ENCODE measurements around the gene PXDN.
A peak's percentile ranks its signal among the peaks of the same experiment; 100 is the strongest.
"Not testable (repeated sequence)": the region's sequence is repeated elsewhere in the genome, so short reads cannot be mapped to it uniquely, and the experiment has no call there.

The PXDN gene

DNA sequence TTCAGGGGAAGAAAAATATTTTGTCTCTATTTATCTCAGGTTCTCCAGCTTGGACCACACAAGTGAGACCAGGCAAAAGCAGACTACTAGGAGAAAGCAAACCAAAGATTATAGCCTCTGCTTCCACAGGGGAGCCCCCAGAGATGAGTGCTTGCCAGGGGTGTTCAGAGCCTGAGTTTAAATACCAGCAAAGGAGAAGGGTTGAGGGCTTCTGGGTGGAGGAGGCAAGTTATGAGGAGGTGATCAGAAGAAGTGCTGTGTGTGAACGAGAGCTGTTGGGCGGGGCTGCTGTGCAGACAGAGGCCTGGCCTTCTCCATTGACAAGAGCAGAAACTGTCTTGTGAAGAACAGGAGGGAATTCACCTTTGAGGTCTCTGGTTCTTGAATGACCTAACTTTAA is 32.8 kb upstream of the PXDN start:
- DNase-seq (ENCODE audit: low spot score), result no peak

GRCh38 chr2:1775511-1776035 is 31.3 kb upstream of the PXDN start:
- no peak for DNase-seq (ENCODE audit: low spot score)

- DNase-seq (ENCODE audit: low spot score), result no peak
These were observed 30.6 kb upstream of the PXDN start for GRCh38 chr2:1774929-1775328.

DNA sequence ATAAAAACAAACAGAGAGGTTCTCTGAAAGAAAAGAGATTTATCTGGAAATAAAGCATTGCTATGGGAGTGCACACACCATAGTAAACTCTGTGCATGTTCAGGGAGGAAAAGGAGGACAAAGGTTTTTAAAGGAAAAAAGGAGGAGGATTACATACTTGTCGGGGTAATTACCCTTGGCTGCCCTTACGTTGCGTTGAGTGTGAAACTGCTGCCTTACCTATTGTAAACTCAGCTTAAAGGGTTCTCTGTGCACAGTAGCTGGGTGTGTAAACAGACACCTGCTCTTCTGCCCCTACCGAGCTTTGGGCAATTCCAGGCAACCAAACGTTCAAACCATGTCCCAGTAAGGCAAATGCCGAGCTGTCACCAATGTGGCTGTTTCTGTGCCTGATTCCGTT is 29.6 kb upstream of the PXDN start:
- no peak for DNase-seq (ENCODE audit: low spot score)

DNA sequence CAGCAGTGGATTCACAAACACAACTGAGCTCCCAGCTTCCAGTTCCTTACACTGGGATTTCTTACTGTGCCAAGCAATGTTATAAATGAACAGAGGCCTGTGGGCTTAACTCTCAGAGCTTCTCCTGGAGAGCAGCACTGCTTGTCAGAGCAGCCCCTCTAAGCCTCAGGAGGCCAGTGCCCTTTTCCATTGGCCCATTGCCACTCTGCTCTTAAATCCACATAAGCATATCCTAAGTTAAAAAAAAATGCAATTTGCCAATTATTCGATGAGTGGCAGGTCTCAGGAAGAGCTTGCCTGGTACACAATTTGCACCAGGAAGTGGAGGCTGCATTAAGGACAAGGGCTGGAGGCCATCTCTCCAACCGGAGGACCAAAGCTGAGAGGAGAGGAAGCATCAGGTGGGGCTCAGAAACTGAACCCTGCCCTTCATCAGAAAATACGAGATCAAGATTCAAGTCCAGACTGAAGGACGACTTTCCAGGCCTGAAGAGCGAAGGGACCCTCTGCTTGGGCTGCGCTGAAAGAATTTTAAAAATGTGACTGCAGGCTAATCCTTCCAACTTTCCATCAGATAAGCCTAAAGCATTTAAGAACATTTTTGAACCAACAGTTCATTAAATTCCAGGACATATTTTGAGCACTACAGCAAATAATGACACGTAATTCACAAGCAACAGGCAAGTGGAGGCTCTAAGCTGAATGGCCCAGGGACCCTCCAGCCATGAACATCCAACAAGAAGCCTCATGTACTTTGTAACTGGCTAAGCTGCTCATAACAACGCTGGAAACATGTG is 28.4 kb upstream of the PXDN start:
- no peak for DNase-seq (ENCODE audit: low spot score)

- DNase-seq (ENCODE audit: low spot score), result no peak
These were observed 27.4 kb upstream of the PXDN start for GRCh38 chr2:1771626-1772280.

- DNase-seq (ENCODE audit: low spot score), result no peak
These were observed 26.5 kb upstream of the PXDN start for GRCh38 chr2:1770566-1771380.

- peak; percentile 80 for DNase-seq (ENCODE audit: low spot score)
These were observed 25.5 kb upstream of the PXDN start for GRCh38 chr2:1769703-1770422.

DNA sequence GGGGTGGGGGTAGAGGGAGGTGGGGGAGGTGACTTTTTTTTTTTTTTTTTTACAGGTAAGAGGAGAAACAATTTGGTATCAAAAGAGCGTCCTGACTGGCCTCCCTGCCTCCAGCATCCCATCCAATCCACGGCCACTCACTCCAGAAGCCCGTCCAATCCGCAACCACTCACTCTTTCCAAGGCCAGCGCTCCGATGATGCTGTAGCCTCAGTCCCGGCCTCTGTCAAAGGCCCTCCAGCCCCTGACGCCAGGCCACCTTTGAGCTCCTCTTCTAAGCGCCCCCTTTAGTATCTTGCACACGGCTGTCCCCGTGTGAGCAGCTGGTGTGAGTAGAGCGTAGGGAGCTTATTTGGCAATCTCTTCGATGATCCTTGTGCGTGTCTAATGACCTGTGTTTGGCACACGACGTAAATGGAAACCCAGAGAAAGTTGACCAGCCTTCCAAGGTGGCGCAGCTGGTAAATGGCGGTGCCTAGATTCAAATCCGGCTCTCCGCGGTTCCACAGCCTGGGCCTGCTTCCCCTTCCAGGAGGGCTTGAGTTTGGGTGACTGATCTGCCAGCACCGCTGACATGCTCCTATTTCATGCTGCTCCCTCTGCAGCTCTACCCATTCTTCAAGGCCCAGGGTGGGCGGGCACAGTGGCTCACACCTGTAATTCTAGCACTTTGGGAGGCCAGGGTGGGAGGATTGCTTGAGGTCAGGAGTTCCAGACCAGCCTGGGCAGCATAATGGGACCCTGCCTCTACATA is 23.8 kb upstream of the PXDN start:
- no peak for DNase-seq (ENCODE audit: low spot score)

DNA sequence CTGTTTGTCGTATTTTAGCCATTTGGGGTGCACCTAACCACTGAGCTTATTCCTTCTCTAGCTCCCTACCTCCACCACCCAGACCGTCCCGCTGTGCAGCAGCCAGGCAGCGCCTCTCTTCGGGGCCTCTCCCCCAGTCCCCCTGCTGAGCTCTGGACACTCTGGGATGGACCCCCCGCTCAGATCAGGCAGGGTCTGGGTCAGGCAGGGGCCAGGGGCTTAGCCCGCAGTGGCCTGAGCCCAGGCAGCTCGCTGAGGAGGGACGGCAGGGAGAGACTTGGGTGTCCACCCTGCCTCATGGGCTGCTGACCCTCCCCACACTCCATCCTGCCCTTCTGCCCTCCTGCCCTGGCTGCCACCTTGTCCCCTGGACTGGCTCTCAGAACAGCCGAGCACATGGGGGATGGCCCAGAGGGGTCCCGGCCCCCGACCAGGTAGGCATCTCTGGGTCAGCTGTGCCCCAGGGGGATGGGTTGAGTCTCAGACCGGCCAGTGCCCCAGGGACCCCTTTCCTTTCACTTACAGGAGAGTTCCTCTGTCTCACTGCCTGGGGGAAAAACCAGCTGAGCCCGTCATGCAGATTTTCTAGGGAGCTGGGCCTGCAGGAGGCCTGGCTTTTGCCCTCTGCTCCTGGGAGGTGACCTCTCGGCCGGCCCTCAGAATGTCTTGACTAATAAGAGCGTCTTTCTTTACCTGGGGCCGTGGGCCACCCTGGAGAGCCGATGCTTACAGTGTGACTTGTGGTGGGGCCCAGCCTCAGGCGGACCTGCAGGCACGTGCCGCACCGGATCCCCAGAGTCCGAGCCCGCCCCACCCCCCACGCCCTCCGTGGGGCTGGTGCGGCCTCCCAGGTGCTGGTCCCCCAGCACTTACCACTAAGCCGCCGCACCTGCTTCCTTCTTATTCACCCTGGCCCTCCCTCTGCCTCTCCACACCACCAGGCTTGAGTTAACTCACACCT is 22.8 kb upstream of the PXDN start:
- DNase-seq (ENCODE audit: low spot score), result peak; percentile 65

DNA sequence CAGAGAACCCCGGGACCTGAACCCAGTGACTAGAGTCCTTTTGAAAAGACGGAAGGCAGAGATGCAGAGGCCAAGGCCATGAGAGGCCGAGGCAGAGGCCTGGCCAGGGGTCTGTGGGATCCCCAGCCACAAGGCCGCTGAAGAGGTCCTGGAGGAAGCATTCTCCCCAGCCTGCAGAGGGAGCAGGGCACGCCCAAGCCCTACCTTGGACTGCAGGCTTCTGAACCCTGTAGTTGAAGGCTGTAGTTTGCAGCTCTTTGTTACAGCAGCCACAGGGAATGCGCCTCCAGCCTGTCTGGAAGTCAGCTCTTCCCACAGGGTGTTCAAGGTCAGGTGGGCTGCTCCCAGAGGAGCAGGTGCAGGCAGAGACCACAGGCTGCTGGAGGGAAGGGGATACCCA is 22.1 kb upstream of the PXDN start:
- DNase-seq (ENCODE audit: low spot score), result no peak

GRCh38 chr2:1765201-1765600 is 20.9 kb upstream of the PXDN start:
- DNase-seq (ENCODE audit: low spot score), result not testable (repeated sequence)

DNA sequence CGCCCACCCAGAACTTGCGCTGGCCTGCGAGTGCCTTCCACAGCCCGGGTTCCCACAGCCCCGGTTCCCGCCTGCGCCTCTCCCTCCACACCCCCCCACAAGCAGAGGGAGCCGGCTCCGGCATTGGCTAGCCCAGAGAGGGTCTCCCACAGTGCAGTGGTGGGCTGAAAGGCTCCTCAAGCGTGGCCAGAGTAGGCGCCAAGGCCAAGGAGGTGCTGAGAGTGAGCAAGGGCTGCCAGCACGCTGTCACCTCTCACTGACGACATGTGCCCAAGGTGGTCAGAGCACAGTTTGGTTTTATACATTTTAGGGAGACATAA is 15.3 kb upstream of the PXDN start:
- no peak for DNase-seq (ENCODE audit: low spot score)

GRCh38 chr2:1758774-1759610 is 14.7 kb upstream of the PXDN start:
- no peak for DNase-seq (ENCODE audit: low spot score)

DNA sequence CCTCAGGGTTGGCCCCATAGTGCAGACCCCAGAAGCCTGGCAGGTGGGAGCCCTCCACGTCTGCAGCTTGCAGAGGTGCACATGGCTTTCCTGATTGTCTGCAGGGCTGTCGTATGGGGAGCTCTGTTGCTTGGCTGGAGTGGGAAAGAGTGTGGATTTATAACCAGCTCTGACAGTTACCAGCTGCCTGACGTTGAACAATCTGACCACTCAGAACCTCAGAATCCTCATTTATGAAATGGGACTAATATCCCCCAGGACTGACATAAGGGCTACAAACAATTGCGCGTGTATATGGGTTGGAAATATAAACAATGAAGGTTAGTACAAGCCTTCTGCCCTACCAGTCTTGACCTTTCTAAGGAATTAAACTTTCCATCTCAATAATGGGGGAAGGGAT is 13.9 kb upstream of the PXDN start:
- no peak for DNase-seq (ENCODE audit: low spot score)

- no peak for DNase-seq (ENCODE audit: low spot score)
These were observed 13.3 kb upstream of the PXDN start for GRCh38 chr2:1757567-1757966.

DNA sequence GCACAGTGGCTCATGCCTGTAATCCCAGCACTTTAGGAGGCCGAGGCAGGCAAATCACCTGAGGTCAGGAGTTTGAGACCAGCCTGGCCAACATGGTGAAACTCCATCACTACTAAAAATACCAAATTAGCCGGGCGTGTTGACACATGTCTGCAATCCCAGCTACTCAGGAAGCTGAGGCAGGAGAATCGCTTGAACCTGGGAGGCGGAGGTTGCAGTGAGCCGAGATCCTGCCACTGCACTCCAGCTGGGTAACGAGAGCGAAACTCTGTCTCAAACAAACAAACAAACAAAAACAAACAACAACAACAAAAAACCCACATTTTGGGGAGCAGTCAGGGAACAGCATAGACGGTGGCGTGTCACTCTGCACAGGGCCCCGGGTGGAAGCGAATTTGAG is 12.8 kb upstream of the PXDN start:
- not testable (repeated sequence) for DNase-seq (ENCODE audit: low spot score)

GRCh38 chr2:1756456-1756855 is 12.1 kb upstream of the PXDN start:
- no peak for DNase-seq (ENCODE audit: low spot score)

DNA sequence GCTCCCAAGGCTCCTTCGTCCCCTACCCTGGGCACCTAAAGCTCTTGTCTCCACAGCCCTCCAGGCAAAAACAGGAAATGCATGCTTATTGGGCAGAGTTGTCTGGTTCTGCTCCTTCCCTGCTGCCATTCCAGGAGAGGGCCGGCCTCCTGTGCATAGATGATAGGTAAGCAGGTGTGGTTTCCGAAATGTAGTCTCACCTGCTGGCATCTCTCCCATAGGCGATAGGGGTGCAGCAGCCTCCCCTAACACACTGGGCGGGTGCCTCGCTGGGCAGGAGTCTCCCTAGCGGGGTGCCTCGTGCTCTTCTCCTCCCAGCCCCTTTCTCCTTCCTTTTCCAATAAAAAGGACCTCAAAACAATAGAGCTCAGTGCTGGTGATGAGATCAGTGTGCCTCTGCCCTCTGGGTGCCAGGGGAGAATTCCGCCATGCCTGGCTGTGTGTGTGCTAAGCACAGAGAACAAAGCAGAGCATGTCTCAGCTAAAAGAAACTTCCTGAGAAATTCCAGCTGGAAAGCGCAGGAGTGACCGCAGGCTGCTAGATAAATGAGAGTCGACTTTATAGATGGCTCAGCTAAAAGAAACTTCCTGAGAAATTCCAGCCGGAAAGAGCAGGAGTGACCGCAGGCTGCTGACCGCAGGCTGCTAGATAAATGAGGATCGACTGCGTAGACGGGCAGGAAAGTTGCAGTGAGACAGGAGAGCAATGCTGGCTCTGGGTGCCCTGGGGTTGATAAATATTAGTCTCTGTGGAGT is 11.3 kb upstream of the PXDN start:
- DNase-seq (ENCODE audit: low spot score), result no peak

Data from ecto neural progenitor cell (in vitro differentiated cells).